Measurements from ENCODE around the gene TSPAN13. TPM values are rescaled to one million over a fixed set of nuclear protein-coding genes. Genes with fewer than 3 reads are reported as not detected.

The TSPAN13 gene
- total RNA-seq, 2 experiments from 2014 or later, result 0.47 to 1.0 TPM

DNA sequence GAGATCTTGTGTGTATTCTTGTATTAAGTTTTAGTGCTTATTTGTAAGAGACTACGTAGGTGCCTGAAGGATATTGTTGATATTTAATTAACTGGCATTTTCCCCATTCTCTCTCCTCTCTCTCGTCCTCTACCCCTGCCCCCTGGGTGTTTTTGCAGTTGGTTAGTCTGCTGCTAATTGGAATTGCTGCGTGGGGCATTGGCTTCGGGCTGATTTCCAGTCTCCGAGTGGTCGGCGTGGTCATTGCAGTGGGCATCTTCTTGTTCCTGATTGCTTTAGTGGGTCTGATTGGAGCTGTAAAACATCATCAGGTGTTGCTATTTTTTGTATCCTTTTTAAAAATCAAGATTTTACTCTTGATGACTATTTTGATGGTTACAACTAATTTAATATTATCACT is 22.5 kb downstream of the TSPAN13 start:
- H3K4me3 Mint-ChIP-seq, result no peak overlapping the region
- no peak for ATAC-seq
- DNase-seq, result no peak
- ChIA-PET POLR2A (no interaction called here), CTCF (no interaction called here)
- no peaks in the 10 kb centered on the region for H3K9me3 Mint-ChIP-seq
- intact Hi-C loops (cut with micrococcal nuclease), result no loop called here
- TF ChIP-seq, protein P1, sequence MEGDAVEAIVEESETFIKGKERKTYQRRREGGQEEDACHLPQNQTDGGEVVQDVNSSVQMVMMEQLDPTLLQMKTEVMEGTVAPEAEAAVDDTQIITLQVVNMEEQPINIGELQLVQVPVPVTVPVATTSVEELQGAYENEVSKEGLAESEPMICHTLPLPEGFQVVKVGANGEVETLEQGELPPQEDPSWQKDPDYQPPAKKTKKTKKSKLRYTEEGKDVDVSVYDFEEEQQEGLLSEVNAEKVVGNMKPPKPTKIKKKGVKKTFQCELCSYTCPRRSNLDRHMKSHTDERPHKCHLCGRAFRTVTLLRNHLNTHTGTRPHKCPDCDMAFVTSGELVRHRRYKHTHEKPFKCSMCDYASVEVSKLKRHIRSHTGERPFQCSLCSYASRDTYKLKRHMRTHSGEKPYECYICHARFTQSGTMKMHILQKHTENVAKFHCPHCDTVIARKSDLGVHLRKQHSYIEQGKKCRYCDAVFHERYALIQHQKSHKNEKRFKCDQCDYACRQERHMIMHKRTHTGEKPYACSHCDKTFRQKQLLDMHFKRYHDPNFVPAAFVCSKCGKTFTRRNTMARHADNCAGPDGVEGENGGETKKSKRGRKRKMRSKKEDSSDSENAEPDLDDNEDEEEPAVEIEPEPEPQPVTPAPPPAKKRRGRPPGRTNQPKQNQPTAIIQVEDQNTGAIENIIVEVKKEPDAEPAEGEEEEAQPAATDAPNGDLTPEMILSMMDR (IDR thresholded peaks at IDR 0.05), result no peak
- no peak overlapping the region for H3K27ac Mint-ChIP-seq
- no peaks in the 10 kb centered on the region for H3K36me3 Mint-ChIP-seq (ENCODE audit: low read depth)
- no peaks in the 10 kb centered on the region for H3K4me1 Mint-ChIP-seq (ENCODE audit: low read depth)
- H3K27me3 Mint-ChIP-seq, result peaks cover 2% of the 10 kb centered on the region

DNA sequence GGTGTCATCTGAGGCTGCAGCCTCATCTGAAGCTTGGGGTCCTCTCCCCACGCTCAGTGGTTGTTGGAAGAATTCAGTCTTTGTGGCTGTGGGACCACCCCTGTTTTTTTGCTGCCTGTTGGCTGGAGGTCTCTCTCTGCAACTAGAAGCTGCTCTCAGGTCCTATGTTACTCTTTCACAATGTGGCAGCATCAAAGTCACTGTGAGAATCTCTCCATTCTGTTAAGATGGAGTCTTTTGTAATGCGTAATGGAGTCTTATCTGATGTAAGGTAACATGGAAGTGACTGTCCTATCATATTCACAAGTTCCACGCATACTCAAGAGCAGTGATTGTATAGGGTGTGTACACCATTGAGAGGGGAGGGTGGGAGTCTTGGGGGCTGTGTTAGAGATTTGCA is 24.9 kb downstream of the TSPAN13 start:
- ChIA-PET POLR2A (interaction anchor here (0.5 kb wide), 1 partner anchor 215 kb away, joined by 3 read pairs; no protein-coding TSS in a partner anchor), CTCF (no interaction called here)
- Mint-ChIP-seq H3K4me3 (no peak overlapping the region), H3K9me3 (no peaks in the 10 kb centered on the region), H3K27me3 (no peaks in the 10 kb centered on the region), H3K27ac (no peak overlapping the region), H3K4me1 (ENCODE audit: low read depth) (no peaks in the 10 kb centered on the region), H3K36me3 (ENCODE audit: low read depth) (no peaks in the 10 kb centered on the region)
- DNase-seq, result no peak
- ATAC-seq, result no peak
- TF ChIP-seq, protein P1 (IDR thresholded peaks at IDR 0.05), result no peak
- intact Hi-C loops (cut with micrococcal nuclease), result no loop called here

DNA sequence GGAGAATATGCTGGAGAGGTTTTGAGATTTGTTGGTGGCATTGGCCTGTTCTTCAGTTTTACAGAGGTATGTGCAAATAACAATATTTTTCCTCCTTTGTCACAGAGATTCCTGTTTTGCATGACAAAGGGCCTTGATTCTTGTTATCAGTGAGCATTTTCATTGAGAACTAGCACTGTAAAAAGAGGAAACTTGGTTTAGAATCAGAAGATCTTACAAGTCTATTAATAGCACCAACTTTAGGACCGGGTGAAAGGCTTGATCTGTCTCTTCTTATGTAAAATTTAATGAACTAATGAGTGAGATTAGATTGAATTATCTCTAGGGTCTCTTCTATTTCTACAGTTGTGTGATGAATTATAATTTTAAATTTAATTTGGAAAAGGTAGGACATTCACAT is 25.5 kb downstream of the TSPAN13 start:
- CTCF ChIA-PET, result no interaction called here
- Mint-ChIP-seq H3K4me3 (no peak overlapping the region), H3K27me3 (no peaks in the 10 kb centered on the region), H3K4me1 (ENCODE audit: low read depth) (no peaks in the 10 kb centered on the region), H3K9me3 (no peaks in the 10 kb centered on the region), H3K36me3 (ENCODE audit: low read depth) (no peaks in the 10 kb centered on the region), H3K27ac (no peak overlapping the region)
- no peak for DNase-seq
- POLR2A ChIA-PET, result no interaction called here
- TF ChIP-seq, protein P1 (IDR thresholded peaks at IDR 0.05), result no peak
- no peak for ATAC-seq
- intact Hi-C loops (cut with micrococcal nuclease), result no loop called here

DNA sequence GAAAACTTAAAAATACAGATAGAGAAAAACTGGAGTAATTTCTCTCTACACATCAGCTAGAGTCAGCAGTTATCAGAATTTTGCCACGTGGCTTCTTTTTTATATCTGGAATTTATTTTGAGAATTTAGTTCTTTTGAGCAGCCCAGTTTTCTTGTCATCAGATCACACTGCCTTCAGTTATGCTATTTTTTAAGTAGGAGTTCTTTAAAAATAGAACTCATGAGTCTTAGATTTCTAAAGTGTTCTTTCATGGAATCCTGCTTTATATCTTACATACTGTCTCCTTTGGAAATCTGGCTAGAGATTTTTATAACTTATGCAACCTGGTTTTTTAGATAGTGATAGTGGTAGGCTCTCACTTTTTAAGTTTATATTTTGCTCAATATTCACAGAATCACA is 27.0 kb downstream of the TSPAN13 start:
- POLR2A ChIA-PET, result no interaction called here
- Mint-ChIP-seq H3K9me3 (no peaks in the 10 kb centered on the region), H3K4me1 (ENCODE audit: low read depth) (no peaks in the 10 kb centered on the region), H3K4me3 (no peak overlapping the region), H3K36me3 (ENCODE audit: low read depth) (no peaks in the 10 kb centered on the region), H3K27ac (no peak overlapping the region), H3K27me3 (no peaks in the 10 kb centered on the region)
- ATAC-seq (no peak), DNase-seq (no peak)
- TF ChIP-seq, protein P1 (IDR thresholded peaks at IDR 0.05), result no peak
- CTCF ChIA-PET, result interaction anchor here (1.2 kb wide), 1 partner anchor 11 kb away, joined by 4 read pairs; no protein-coding TSS in a partner anchor
- intact Hi-C loops (cut with micrococcal nuclease), result no loop called here

DNA sequence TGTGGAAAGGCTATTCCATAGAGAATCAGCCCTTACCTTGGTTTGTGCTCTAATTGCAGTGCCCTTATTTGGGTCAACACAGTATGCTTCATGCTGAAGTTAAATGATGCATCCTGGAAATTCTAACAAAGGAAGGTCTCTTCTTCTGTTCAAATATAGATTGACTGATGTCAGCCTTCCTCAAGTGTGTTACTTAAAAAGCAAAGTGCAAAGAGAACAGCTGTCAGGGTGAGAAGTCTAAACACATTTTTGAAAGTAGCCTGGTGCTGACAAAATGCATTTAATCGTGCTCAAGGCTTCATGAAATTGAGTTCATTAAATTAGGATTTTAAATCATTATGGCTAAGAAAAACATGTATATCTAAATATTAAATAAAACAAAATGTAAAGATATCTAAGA is 31.8 kb downstream of the TSPAN13 start:
- ChIA-PET POLR2A (no interaction called here), CTCF (interaction anchor here (3.1 kb wide), 1 partner anchor 15 kb away, joined by 16 read pairs; no protein-coding TSS in a partner anchor)
- no peak overlapping the region for H3K4me3 Mint-ChIP-seq
- H3K36me3 Mint-ChIP-seq (ENCODE audit: low read depth), result no peaks in the 10 kb centered on the region
- intact Hi-C loops (cut with micrococcal nuclease), result no loop called here
- TF ChIP-seq, protein P1 (IDR thresholded peaks at IDR 0.05), result no peak
- no peaks in the 10 kb centered on the region for H3K27me3 Mint-ChIP-seq
- no peak for DNase-seq
- no peaks in the 10 kb centered on the region for H3K9me3 Mint-ChIP-seq
- H3K27ac Mint-ChIP-seq, result no peak overlapping the region
- H3K4me1 Mint-ChIP-seq (ENCODE audit: low read depth), result no peaks in the 10 kb centered on the region
- no peak for ATAC-seq

Data from activated CD8-positive, alpha-beta T cell treated with anti-CD3 and anti-CD28 coated beads for 36 hours (primary cell).